NCI-H2227 (cell line): ENCODE data around the gene CAPSL.
"Not testable (repeated sequence)": the region's sequence is repeated elsewhere in the genome, so short reads cannot be mapped to it uniquely, and the experiment has no call there.

ENCODE experiments used
- DNase-seq: peaks from one replicate; lab custom pipeline; 2025; ENCODE audit not compliant: unreplicated experiment; lab: John Stamatoyannopoulos, UW

CAPSL gene

GRCh38 chr5:35908228-35908627 lies 30.2 kb downstream of the CAPSL start:
- no peak for DNase-seq

- DNase-seq = no peak
Measured at GRCh38 chr5:35904443-35905132, 33.8 kb downstream of the CAPSL start.

- DNase-seq = no peak
Measured at GRCh38 chr5:35903631-35904203, 34.7 kb downstream of the CAPSL start.

GRCh38 chr5:35902046-35902672 lies 36.3 kb downstream of the CAPSL start:
- no peak for DNase-seq

GRCh38 chr5:35900972-35901695 lies 37.3 kb downstream of the CAPSL start:
- DNase-seq = no peak

GRCh38 chr5:35899800-35900199 lies 38.6 kb downstream of the CAPSL start:
- DNase-seq = no peak

GRCh38 chr5:35898952-35899660 lies 39.3 kb downstream of the CAPSL start:
- no peak for DNase-seq

- DNase-seq = no peak
Measured at GRCh38 chr5:35894131-35894530, 44.3 kb downstream of the CAPSL start.

GRCh38 chr5:35892799-35893198 lies 45.6 kb downstream of the CAPSL start:
- not testable (repeated sequence) for DNase-seq

- DNase-seq = no peak
Measured at GRCh38 chr5:35890021-35891020, 48.1 kb downstream of the CAPSL start.

GRCh38 chr5:35887321-35888100 lies 50.9 kb downstream of the CAPSL start:
- no peak for DNase-seq

- DNase-seq = no peak
Measured at GRCh38 chr5:35886381-35886780, 52.0 kb downstream of the CAPSL start.

GRCh38 chr5:35884773-35885172 lies 53.6 kb downstream of the CAPSL start:
- DNase-seq = no peak

GRCh38 chr5:35884191-35884769 lies 54.1 kb downstream of the CAPSL start:
- no peak for DNase-seq

- DNase-seq = no peak
Measured at GRCh38 chr5:35881758-35882157, 56.7 kb downstream of the CAPSL start.

GRCh38 chr5:35880156-35880555 lies 58.3 kb downstream of the CAPSL start:
- DNase-seq = no peak

- DNase-seq = no peak
Measured at GRCh38 chr5:35879649-35880048, 58.8 kb downstream of the CAPSL start.

- no peak for DNase-seq
Measured at GRCh38 chr5:35879096-35879495, 59.3 kb downstream of the CAPSL start.

GRCh38 chr5:35878079-35878478 lies 60.3 kb downstream of the CAPSL start:
- no peak for DNase-seq
